Neural progenitor cell (in vitro differentiated cells): ENCODE measurements around the gene SMAP1. TPM values are rescaled to one million over a fixed set of nuclear protein-coding genes. Genes with fewer than 3 reads are reported as not detected.

Source experiments
- DNase-seq: peaks from one replicate; pipeline ENCODE4 v3.0.0-alpha.2; 2016; ENCODE audit warnings: low spot score
- H2AFZ ChIP-seq: fragments of 200-600 bp; sonication (generic); replicated peaks from 2 replicates; pipeline ENCODE4 v1.6.1; 2016; ENCODE audit warnings: antibody characterized with exemption
- H3F3A ChIP-seq: fragments of 200-600 bp; sonication (generic); 2 replicates; pipeline ENCODE4 v1.6.1; 2016; ENCODE audit warnings: antibody characterized with exemption, low read depth
- H3K27ac ChIP-seq: fragments of 200-600 bp; sonication (generic); 2 replicates; pipeline ENCODE4 v1.5.1; 2016; ENCODE audit warnings: mild to moderate bottlenecking
- H3K27me3 ChIP-seq: fragments of 200-600 bp; sonication (generic); 2 replicates; pipeline ENCODE4 v1.6.1; 2016; ENCODE audit warnings: mild to moderate bottlenecking, moderate library complexity
- H3K36me3 ChIP-seq: fragments of 200-600 bp; sonication (generic); 2 replicates; pipeline ENCODE4 v1.5.1; 2016
- H3K4me1 ChIP-seq: fragments of 200-600 bp; sonication (generic); 2 replicates; pipeline ENCODE4 v1.6.1; 2016; ENCODE audit warnings: mixed run types
- H3K4me2 ChIP-seq: fragments of 200-600 bp; sonication (generic); 2 replicates; pipeline ENCODE4 v1.6.1; 2016
- H3K4me3 ChIP-seq: fragments of 200-600 bp; sonication (generic); 2 replicates; pipeline ENCODE4 v1.5.1; 2016
- H3K79me2 ChIP-seq: fragments of 200-600 bp; sonication (generic); 2 replicates; pipeline ENCODE4 v1.6.1; 2016; ENCODE audit warnings: low read depth
- H3K9ac ChIP-seq: fragments of 200-600 bp; sonication (generic); 2 replicates; pipeline ENCODE4 v1.6.1; 2016
- H3K9me3 ChIP-seq: fragments of 200-600 bp; sonication (generic); 2 replicates; pipeline ENCODE4 v1.5.1; 2016; ENCODE audit warnings: low read depth
- H4K20me1 ChIP-seq: fragments of 200-600 bp; sonication (generic); 2 replicates; pipeline ENCODE4 v1.6.1; 2016; ENCODE audit warnings: low read depth
- H3K27ac Mint-ChIP-seq: 3 replicates; pipeline ENCODE4 v1.8.0; 2021; ENCODE audit warnings: mixed read lengths
- H3K27me3 Mint-ChIP-seq: 2 replicates; pipeline ENCODE4 v1.8.0; 2022; ENCODE audit warnings: low read depth, mild to moderate bottlenecking, inconsistent platforms, moderate library complexity, mixed read lengths; ENCODE audit not compliant: insufficient read depth
- H3K36me3 Mint-ChIP-seq: 3 replicates; pipeline ENCODE4 v1.8.0; 2021; ENCODE audit warnings: mixed read lengths
- H3K4me1 Mint-ChIP-seq: 3 replicates; pipeline ENCODE4 v1.8.0; 2021; ENCODE audit warnings: mixed read lengths
- H3K4me3 Mint-ChIP-seq: 3 replicates; pipeline ENCODE4 v1.8.0; 2021; ENCODE audit warnings: mild to moderate bottlenecking, moderate library complexity, mixed read lengths
- H3K9me3 Mint-ChIP-seq: 3 replicates; pipeline ENCODE4 v1.8.0; 2020; ENCODE audit warnings: mixed read lengths
- CTCF ChIP-seq: fragments of 200-600 bp; sonication (generic); IDR thresholded peaks from 2 replicates; pipeline ENCODE4 v1.5.1; 2017; ENCODE audit warnings: antibody characterized with exemption, mild to moderate bottlenecking
- EZH2 ChIP-seq: fragments of 200-600 bp; sonication (generic); IDR thresholded peaks from 2 replicates; pipeline ENCODE4 v1.6.1; 2017; ENCODE audit warnings: antibody characterized with exemption, mild to moderate bottlenecking, moderate library complexity
- EZH2phosphoT487 ChIP-seq: fragments of 200-600 bp; sonication (generic); IDR thresholded peaks from 2 replicates; pipeline ENCODE4 v1.6.1; 2017; ENCODE audit warnings: antibody characterized with exemption
- total RNA-seq: library from RNA; depleted of rRNA; stranded (reverse); fragments of >200 nt; gene quantifications from 2 replicates; pipeline ENCODE4 v1.2.3, GENCODE V29; 2015; ENCODE audit warnings: low replicate concordance

The SMAP1 gene
- total RNA-seq, 1 donor from 2014 or later, result 36.5 TPM

DNA sequence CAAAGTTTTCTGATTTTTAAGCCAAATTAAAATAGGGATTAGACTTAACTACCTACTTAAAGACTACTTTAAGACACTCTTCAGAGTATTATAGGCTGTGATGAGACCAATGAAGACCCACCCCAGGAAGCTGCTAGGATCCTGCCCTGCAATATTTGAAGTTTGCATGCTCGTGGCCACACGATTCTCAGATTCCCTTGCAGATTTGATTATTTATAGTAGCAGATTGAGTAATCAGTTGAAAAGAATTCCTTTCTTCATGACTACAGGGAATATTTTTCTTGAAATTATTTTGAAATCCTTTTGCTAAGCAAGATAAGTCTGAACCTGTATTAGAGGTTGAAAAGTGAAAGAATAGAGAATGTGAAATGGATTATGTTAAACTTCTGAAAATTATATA is 166.8 kb downstream of the SMAP1 start:
- no peaks in the 10 kb centered on the region for H3K9me3 Mint-ChIP-seq

DNA sequence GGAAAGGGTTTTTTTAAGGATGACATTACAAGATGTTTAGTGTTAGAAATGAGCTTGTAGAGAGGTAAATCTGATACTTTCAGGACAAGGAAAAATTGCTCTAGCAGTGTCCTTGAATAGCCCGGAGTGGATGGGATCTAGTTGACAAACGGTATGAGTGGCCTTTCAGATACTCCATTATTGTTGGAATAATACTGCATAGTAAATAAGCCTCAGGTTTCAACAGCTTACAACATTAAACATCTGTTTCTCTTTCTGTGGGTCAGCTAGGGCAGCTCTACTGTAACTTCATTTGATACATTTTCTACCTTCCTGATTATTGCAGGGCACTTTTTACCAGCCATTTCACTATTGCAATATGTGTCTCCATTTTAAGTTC is 171.2 kb downstream of the SMAP1 start:
- Histone ChIP-seq H3K9ac (no peak overlapping the region), H2AFZ (no peak overlapping the region), H3K27me3 (no peaks in the 10 kb centered on the region), H3K27ac (no peak overlapping the region), H3F3A (no peaks in the 10 kb centered on the region), H3K4me1 (no peaks in the 10 kb centered on the region), H3K9me3 (no peaks in the 10 kb centered on the region), H3K4me3 (no peak overlapping the region), H4K20me1 (no peaks in the 10 kb centered on the region), H3K4me2 (no peak overlapping the region), H3K79me2 (no peaks in the 10 kb centered on the region), H3K36me3 (no peaks in the 10 kb centered on the region)
- Mint-ChIP-seq H3K27me3 (peaks cover 4% of the 10 kb centered on the region), H3K9me3 (no peaks in the 10 kb centered on the region), H3K4me1 (peaks cover 4% of the 10 kb centered on the region), H3K4me3 (no peak overlapping the region), H3K27ac (no peak overlapping the region), H3K36me3 (peaks cover 3% of the 10 kb centered on the region)
- TF ChIP-seq EZH2 (no peak), EZH2phosphoT487 (no peak)
- DNase-seq, result no peak

More for the DNA sequence above, 166.8 kb downstream of the SMAP1 start:
- DNase-seq, result no peak
- Mint-ChIP-seq H3K4me3 (no peak overlapping the region), H3K4me1 (peaks cover 4% of the 10 kb centered on the region), H3K36me3 (peaks cover 3% of the 10 kb centered on the region), H3K27ac (no peak overlapping the region), H3K27me3 (peaks cover 4% of the 10 kb centered on the region)
- Histone ChIP-seq H4K20me1 (no peaks in the 10 kb centered on the region), H3K4me1 (no peaks in the 10 kb centered on the region), H3K27me3 (no peaks in the 10 kb centered on the region), H3K79me2 (no peaks in the 10 kb centered on the region), H3K27ac (no peak overlapping the region), H3K9me3 (no peaks in the 10 kb centered on the region), H3K4me3 (no peak overlapping the region), H2AFZ (no peak overlapping the region), H3K4me2 (no peak overlapping the region), H3K36me3 (no peaks in the 10 kb centered on the region), H3F3A (no peaks in the 10 kb centered on the region), H3K9ac (no peak overlapping the region)
- TF ChIP-seq EZH2 (no peak), CTCF (no peak), EZH2phosphoT487 (no peak)

DNA sequence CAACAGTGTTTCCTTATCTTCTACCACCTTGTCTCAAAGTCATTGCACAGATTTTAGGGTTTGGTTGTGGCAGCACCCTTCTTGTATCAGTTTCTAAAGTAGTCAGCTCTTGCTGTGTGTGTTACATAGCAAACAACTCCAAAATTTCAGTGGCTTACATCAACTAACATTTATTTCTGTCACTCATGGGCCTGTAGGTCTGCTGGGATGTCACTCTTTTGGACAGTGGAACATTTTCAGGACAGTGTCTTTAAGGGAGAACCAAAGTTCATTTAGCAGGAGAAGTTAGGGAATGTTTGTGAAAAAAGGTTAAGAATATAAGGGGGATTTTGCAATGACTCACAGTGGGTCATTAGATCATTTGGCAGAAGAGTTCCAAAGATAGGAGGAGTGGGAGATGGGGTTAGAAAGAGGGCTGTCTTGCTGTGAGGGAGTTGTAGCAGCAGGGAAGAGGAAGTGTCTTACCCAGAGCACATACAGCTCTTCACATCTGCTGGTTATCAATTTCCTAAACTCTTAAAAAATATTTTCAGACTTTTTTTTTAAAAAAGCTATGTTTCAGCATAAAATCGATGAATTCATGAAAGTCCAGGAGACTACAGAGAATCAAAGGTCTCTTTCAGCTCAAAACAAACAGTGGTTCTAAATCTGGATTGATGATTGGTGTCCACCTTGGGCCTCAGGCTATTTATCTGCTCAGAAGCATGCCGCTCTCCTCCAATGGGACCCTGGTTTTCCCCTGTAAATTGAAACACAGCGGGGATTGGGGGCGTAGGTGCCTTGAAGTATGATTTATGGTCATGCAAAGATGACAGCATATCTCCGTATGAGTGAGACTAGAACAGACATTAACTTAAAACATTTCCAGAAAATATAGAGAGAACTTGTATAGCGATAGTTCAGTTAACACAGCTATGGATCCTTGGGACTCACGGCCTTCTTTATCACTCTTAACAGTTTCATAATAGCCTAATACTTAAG is 171.9 kb downstream of the SMAP1 start:
- H3K9me3 ChIP-seq, result no peaks in the 10 kb centered on the region
- no peak for DNase-seq
- H3K4me1 ChIP-seq, result no peaks in the 10 kb centered on the region
- no peak overlapping the region for H3K4me2 ChIP-seq
- TF ChIP-seq CTCF (no peak), EZH2 (no peak), EZH2phosphoT487 (no peak)
- no peak overlapping the region for H3K27ac Mint-ChIP-seq
- H3K4me3 ChIP-seq, result no peak overlapping the region
- peaks cover 4% of the 10 kb centered on the region for H3K27me3 Mint-ChIP-seq
- no peaks in the 10 kb centered on the region for H3K36me3 ChIP-seq
- no peaks in the 10 kb centered on the region for H3K9me3 Mint-ChIP-seq
- no peak overlapping the region for H2AFZ ChIP-seq
- no peaks in the 10 kb centered on the region for H3K27me3 ChIP-seq
- H3K36me3 Mint-ChIP-seq, result peaks cover 3% of the 10 kb centered on the region
- no peaks in the 10 kb centered on the region for H3F3A ChIP-seq
- peaks cover 4% of the 10 kb centered on the region for H3K4me1 Mint-ChIP-seq
- no peak overlapping the region for H3K27ac ChIP-seq
- H4K20me1 ChIP-seq, result no peaks in the 10 kb centered on the region
- H3K9ac ChIP-seq, result no peak overlapping the region
- H3K79me2 ChIP-seq, result no peaks in the 10 kb centered on the region
- no peak overlapping the region for H3K4me3 Mint-ChIP-seq

- no peak overlapping the region for H3K27ac ChIP-seq
- no peaks in the 10 kb centered on the region for H3K36me3 ChIP-seq
- no peaks in the 10 kb centered on the region for H3K4me1 ChIP-seq
- no peak overlapping the region for H2AFZ ChIP-seq
- H3K27me3 ChIP-seq, result no peaks in the 10 kb centered on the region
- Mint-ChIP-seq H3K27ac (no peak overlapping the region), H3K36me3 (peaks cover 1% of the 10 kb centered on the region), H3K4me3 (no peak overlapping the region), H3K4me1 (peaks cover 9% of the 10 kb centered on the region), H3K27me3 (peaks cover 4% of the 10 kb centered on the region), H3K9me3 (no peaks in the 10 kb centered on the region)
- H3K9me3 ChIP-seq, result no peaks in the 10 kb centered on the region
- H3F3A ChIP-seq, result no peaks in the 10 kb centered on the region
- H3K4me3 ChIP-seq, result no peak overlapping the region
- TF ChIP-seq CTCF (no peak), EZH2phosphoT487 (no peak), EZH2 (no peak)
- DNase-seq, result no peak
- no peaks in the 10 kb centered on the region for H4K20me1 ChIP-seq
- H3K79me2 ChIP-seq, result no peaks in the 10 kb centered on the region
- H3K9ac ChIP-seq, result no peak overlapping the region
- H3K4me2 ChIP-seq, result no peak overlapping the region
Measured at GRCh38 chr6:70841112-70841511, 173.4 kb downstream of the SMAP1 start.
